Globus pallidus (tissue), 1 donor: ENCODE results near the gene FBXL13.
"Not testable (repeated sequence)": the region's sequence is repeated elsewhere in the genome, so short reads cannot be mapped to it uniquely, and the experiment has no call there.

Experiments
- DNase-seq: peaks from one replicate; pipeline ENCODE4 v3.0.0-alpha.2; 2015; ENCODE audit warnings: low spot score

The FBXL13 gene

DNA sequence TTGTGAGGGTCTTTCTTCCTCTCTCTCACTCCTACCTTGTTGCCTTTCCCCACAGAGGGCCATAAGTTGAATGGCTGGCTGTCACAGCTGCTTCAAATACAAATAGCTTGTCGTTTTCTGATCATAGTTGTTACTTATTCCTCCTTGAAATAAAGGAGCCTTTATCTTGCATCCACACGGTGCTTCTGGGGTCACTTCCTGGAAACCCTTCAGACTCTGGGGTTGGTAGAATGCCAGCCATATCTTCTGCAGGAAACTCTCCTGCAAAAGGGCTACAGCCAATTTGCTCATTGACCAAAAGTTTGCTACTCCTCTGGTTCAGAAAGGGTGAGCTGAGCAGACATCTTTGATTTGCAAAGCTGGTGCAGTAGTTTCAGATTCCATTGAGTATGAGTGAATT, 255.4 kb downstream of the FBXL13 start:
- DNase-seq, result no peak

- DNase-seq, result no peak
These were observed 256.7 kb downstream of the FBXL13 start for GRCh38 chr7:102817616-102818573.

- no peak for DNase-seq
These were observed 260.5 kb downstream of the FBXL13 start for GRCh38 chr7:102814025-102814471.

- DNase-seq, result no peak
These were observed 261.2 kb downstream of the FBXL13 start for GRCh38 chr7:102813191-102814024.

DNA sequence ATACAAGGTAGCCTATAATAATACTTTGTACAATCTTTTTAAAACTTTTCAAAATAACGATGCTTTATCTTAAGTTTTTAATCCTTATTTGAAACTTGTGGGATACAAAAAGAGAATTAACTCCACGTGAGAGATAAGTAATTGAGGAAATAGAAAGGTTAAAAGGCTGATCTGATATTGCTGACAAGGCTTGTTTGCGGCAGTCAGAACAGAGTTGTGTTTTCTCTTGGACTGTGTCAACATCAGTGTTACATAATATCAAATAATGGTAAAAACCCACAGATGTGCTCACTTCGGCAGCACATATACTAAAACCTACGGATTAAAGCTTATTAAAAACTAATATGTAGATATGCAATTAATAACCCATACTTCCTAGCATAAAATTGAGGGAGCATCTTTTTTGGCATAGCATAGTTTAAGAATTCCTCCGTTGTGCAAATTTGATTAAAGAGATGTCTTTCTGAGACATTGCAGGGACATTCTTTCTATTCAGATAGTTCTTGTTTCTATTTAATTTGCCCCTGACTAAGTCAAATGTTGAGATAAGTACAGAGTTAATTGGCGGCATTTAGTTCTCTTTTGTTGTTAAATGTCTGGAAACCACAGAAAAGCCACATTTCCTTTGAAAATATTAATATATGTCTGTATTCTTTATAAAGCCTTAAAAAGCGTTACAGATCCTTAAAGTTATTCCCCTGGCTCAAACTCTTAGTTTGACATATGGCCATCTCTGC, 262.5 kb downstream of the FBXL13 start:
- DNase-seq, result no peak

GRCh38 chr7:102810916-102811315, 263.7 kb downstream of the FBXL13 start:
- DNase-seq, result no peak

DNA sequence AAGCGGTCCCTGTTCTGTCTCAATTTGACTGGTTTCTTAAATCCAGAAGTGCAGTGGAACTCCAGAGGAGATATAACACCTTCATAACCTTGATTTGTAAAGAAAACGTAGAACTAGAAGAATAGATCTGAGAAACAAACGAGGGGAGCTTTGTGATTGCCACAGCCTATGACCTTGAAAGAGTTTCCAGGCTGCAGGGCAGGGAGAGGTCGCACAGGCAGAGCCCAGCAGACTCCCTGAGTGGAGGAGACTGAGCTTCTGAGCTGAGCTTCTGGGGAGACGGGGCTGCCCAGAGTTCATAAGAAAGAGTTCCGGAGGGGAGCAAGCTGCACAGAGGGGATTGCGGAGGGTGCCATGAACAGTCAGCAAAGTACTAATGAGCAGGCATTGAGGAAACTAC, 268.0 kb downstream of the FBXL13 start:
- no peak for DNase-seq

DNA sequence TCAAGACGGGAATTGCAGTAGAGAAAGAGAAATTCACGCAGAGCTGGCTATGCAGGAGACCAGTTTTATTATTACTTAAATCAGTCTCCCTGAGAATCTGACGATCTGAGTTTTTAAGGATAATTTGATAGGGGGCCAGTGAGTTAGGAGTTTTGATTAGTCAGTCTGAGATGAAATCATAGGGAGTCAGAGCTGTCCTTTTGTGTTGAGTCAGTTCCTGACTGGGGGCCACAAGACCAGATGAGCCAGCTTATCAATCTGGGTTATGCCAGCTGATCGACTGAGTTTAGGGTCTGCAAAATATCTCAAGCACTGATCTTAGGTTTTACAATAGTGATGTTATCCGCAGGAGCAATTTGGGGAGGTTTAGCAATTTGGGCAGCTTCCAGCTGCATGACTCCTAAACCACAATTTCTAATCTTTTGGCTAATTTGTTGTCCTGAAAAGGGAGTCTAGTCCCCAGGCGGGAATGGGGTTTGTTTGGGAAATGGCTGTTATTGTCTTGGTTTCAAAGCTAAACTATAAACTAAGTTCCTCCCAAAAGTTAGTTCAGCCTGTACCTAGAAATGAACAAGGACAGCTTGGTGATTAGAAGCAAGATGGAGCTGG, 278.5 kb downstream of the FBXL13 start:
- not testable (repeated sequence) for DNase-seq

DNA sequence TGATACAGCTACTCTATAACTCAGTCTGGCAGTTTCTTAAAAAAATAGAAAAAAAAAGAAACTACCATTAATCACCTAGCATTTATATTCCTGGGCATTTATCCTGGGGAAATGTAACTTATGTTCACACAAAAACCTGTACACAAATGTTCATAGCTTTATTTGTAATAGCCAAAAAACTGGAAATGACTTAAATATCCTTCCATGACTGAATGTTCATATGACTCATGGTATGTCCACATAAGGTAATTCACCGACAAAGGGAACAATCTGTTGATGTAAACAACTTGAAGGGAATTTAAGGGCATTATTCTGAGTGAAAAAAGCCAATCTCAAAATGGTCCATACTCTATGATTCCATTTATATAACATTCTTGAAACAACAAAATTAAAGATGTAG, 280.0 kb downstream of the FBXL13 start:
- DNase-seq, result not testable (repeated sequence)

- not testable (repeated sequence) for DNase-seq
These were observed 282.8 kb downstream of the FBXL13 start for GRCh38 chr7:102791831-102792230.

DNA sequence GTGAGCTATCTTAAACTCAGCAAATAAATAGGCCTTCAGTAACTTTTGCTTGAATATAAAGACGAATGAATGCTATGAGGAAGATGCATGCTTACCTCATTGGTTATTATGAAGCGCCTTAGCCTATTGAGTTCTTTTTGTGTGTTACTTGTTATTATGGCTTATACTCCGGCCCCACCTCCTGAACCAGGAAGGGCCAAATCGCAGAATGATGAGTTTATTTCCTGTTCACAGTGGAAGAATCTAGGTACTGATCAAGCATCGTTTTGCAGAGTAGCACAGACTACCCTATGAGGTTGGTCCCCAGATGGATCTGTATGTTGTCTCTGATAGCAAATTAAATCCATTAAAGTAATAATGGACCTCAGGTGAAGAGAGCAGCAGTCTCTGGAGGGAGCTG, 283.2 kb downstream of the FBXL13 start:
- not testable (repeated sequence) for DNase-seq

DNA sequence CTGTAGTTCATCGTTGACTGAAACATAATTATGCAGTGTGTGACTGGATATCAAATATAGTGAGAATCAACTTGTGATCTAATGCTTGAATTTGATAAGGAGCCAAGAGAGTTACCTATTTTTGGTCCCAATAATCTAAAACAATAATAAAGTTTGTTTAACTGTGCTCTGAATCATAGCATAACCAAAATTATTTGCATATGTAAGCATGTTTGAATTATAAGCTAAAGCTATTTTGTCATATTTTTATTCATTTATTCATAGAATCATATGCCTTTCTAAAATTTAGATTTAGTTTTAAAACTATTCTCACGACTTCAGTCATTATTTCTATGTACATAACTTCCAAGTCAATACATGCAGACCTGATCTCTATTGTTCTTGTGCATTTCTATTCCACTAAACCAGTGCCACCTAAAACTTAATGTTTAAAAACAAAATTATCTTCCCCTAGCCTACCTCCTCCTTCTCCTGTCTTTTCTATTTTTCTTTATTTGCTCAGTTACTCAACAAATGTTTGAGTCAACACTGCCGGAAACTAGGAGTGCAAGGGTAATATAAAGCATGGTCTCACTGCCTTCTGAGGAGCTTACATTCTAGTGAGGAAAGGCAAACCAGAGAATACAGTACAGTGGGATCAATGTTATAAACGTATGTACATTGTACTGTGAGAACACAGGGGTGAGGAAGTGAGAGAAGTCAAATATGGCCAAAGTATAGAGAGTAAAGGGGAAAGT, 284.1 kb downstream of the FBXL13 start:
- not testable (repeated sequence) for DNase-seq

DNA sequence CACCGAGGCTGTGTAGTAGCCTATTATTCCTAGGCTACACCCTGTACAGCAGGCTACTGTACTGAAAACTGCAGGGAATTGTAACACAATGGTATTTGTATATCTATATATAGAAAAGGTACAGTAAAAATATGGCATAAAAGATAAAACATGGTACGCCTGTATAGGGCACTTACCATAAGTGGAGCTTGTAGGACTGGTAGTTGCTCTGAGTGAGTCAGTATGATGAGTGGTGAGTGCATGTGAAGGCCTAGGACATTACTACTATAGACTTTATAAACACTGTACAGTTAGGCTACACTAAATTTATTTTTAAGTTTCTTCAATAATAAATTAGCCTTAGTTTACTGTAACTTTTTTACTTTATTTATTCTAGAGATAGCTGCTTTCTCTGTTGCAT, 285.8 kb downstream of the FBXL13 start:
- not testable (repeated sequence) for DNase-seq

DNA sequence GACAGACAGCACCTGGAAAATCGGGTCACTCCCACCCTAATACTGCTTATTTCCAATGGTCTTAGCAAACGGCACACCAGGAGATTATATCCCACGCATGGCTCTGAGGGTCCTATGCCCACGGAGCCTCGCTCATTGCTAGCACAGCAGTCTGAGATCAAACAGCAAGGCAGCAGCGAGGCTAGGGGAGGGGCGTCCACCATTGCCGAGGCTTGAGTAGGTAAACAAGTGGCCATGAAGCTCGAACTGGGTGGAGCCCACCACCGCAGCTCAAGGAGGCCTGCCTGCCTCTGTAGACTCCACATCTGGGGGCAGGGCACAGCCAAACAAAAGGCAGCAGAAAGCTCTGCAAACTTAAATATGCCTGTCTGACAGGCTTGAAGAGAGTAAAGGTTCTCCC, 293.7 kb downstream of the FBXL13 start:
- DNase-seq, result not testable (repeated sequence)

GRCh38 chr7:102778663-102779062, 295.9 kb downstream of the FBXL13 start:
- DNase-seq, result not testable (repeated sequence)

DNA sequence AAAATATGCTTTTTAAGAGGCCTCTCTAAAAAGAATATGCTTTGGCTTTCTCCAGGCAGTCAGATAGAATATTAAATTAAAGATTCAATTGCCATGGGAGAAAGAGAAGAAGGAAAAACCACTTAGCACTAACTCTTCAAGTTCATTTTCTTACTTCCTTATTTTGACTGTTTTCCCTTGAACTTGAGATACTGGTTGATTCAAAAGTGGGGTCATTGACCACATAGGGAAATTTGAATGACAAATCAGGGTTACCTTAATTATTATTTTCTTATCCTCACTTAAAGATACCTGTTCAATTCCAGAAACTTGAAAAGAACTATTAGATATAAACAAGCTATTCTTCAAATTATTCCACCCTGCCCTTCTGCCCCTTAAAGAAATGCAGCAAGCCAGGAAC, 298.4 kb downstream of the FBXL13 start:
- DNase-seq, result not testable (repeated sequence)

GRCh38 chr7:102770467-102770866, 304.1 kb downstream of the FBXL13 start:
- not testable (repeated sequence) for DNase-seq

GRCh38 chr7:102769657-102770192, 304.9 kb downstream of the FBXL13 start:
- DNase-seq, result not testable (repeated sequence)

GRCh38 chr7:102763295-102763905, 311.2 kb downstream of the FBXL13 start:
- not testable (repeated sequence) for DNase-seq
